GM12878 (cell line): ENCODE measurements around the gene SMIM20. TPM values are rescaled to one million over a fixed set of nuclear protein-coding genes. Genes with fewer than 3 reads are reported as not detected.

ENCODE experiments used
- BCL11A ChIP-seq: IDR thresholded peaks from 2 replicates; pipeline ENCODE4 v1.6.1; 2011; ENCODE audit warnings: low read depth, low read length
- BCLAF1 ChIP-seq: fragments of 450-650 bp; IDR thresholded peaks from 2 replicates; pipeline ENCODE4 v1.6.1; 2017; ENCODE audit warnings: antibody characterized with exemption, mild to moderate bottlenecking, moderate library complexity
- BMI1 ChIP-seq: fragments of 450-650 bp; IDR thresholded peaks from 2 replicates; pipeline ENCODE4 v1.6.1; 2016; ENCODE audit warnings: mild to moderate bottlenecking, moderate library complexity, borderline replicate concordance
- EGR1 ChIP-seq, 2 experiments: IDR thresholded peaks; 1 replicate in 1 of 2; 2 replicates in 1 of 2; pipeline ENCODE4 v1.6.1; 2011 to 2012; ENCODE audit warnings: low read depth in 2 of 2, low read length in 2 of 2, borderline replicate concordance in 1 of 2, mild to moderate bottlenecking in 1 of 2, moderate library complexity in 1 of 2
- ETV6 ChIP-seq, 2 experiments: fragments of 450-650 bp in 1 of 2; IDR thresholded peaks in 1 of 2; conservative IDR thresholded peaks in 1 of 2; 2 replicates each; pipeline ENCODE4 v1.6.1; 2014; ENCODE audit warnings: antibody characterized with exemption in 1 of 2, borderline replicate concordance in 1 of 2, low read depth in 1 of 2, mild to moderate bottlenecking in 1 of 2, moderate library complexity in 1 of 2
- GATAD2B ChIP-seq: fragments of 450-650 bp; conservative IDR thresholded peaks from 2 replicates; pipeline ENCODE4 v1.6.1; 2017; ENCODE audit warnings: low read depth, mild to moderate bottlenecking, moderate library complexity
- IKZF1 ChIP-seq: fragments of 450-650 bp; conservative IDR thresholded peaks from 2 replicates; pipeline ENCODE4 v1.6.1; 2017; ENCODE audit warnings: antibody characterized with exemption, mild to moderate bottlenecking
- MEF2B ChIP-seq: fragments of 450-650 bp; IDR thresholded peaks from 2 replicates; pipeline ENCODE4 v1.6.1; 2018; ENCODE audit warnings: mild to moderate bottlenecking, moderate library complexity; ENCODE audit not compliant: partially characterized antibody, poor library complexity, severe bottlenecking
- MTA2 ChIP-seq: fragments of 450-650 bp; IDR thresholded peaks from 2 replicates; pipeline ENCODE4 v1.6.1; 2016; ENCODE audit warnings: low read depth, mild to moderate bottlenecking, moderate library complexity
- NFXL1 ChIP-seq: fragments of 450-650 bp; IDR thresholded peaks from 2 replicates; pipeline ENCODE4 v1.6.1; 2017; ENCODE audit warnings: antibody characterized with exemption, mild to moderate bottlenecking, borderline replicate concordance
- NR2F1 ChIP-seq: fragments of 450-650 bp; conservative IDR thresholded peaks from 2 replicates; pipeline ENCODE4 v1.6.1; 2017; ENCODE audit warnings: mild to moderate bottlenecking
- POU2F2 ChIP-seq: IDR thresholded peaks from 3 replicates; pipeline ENCODE4 v1.6.1; 2011; ENCODE audit warnings: low read depth, mild to moderate bottlenecking, low read length, borderline replicate concordance
- RUNX3 ChIP-seq: IDR thresholded peaks from 2 replicates; pipeline ENCODE4 v1.6.1; 2012; ENCODE audit warnings: low read length, inconsistent platforms
- TCF7 ChIP-seq: IDR thresholded peaks from 2 replicates; pipeline ENCODE4 v1.6.1; 2014; ENCODE audit warnings: antibody characterized with exemption, borderline replicate concordance
- YBX1 ChIP-seq: fragments of 450-650 bp; IDR thresholded peaks from 2 replicates; pipeline ENCODE4 v1.6.1; 2016; ENCODE audit warnings: antibody characterized with exemption
- ZNF592 ChIP-seq: fragments of 450-650 bp; IDR thresholded peaks from 2 replicates; pipeline ENCODE4 v1.6.1; 2017; ENCODE audit warnings: mild to moderate bottlenecking, moderate library complexity
- polyA plus RNA-seq, 11 experiments: library from polyadenylated mRNA; depleted of rRNA in 4 of 11; unstranded in 6 of 11; stranded (reverse) in 5 of 11; fragments of >200 nt; fragmentation: Nextera tagmentation in 4 of 11; fragmentation: Illumina TruSeq in 1 of 11; extraction: Ambion mirVana in 4 of 11; extraction: Trizol in 1 of 11; gene quantifications; 1 replicate in 1 of 11; 2 replicates in 10 of 11; pipeline versions ENCODE4 v1.2.1 to v1.2.3, GENCODE V29; 2011 to 2016; ENCODE audit warnings: inconsistent platforms in 2 of 11, missing spikeins in 2 of 11, low read depth in 1 of 11
- total RNA-seq, 4 experiments: library from RNA; depleted of rRNA in 3 of 4; stranded (reverse); fragments of >200 nt in 3 of 4; fragmentation: Illumina TruSeq in 1 of 4; extraction: Trizol in 1 of 4; gene quantifications; 2 replicates each; pipeline versions ENCODE4 v1.2.1 to v1.2.3, GENCODE V29; 2013 to 2021
- TF ChIP-seq, protein P1 (sequence below): IDR thresholded peaks from 2 replicates; pipeline ENCODE4 v1.6.1; 2012; ENCODE audit warnings: low read depth, low read length, improper control_type of control experiment
- TF ChIP-seq, protein P2 (sequence below): fragments of 150-350 bp; IDR thresholded peaks from 2 replicates; pipeline ENCODE4 v1.6.1; 2014; ENCODE audit warnings: mild to moderate bottlenecking, low read depth, low read length
- TF ChIP-seq, protein P3 (sequence below): fragments of 450-650 bp; IDR thresholded peaks from 2 replicates; pipeline ENCODE4 v1.6.1; 2016; ENCODE audit warnings: mild to moderate bottlenecking

The SMIM20 gene
- total and polyA plus RNA-seq, 10 of the 15 experiments (the other 5 are each of a cell fraction or from before 2014, with no cell fraction given): 17.3 to 38.0 (median 28.8) TPM

- TF ChIP-seq, protein P1, sequence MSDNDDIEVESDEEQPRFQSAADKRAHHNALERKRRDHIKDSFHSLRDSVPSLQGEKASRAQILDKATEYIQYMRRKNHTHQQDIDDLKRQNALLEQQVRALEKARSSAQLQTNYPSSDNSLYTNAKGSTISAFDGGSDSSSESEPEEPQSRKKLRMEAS: no peak
- TF ChIP-seq BCLAF1 (no peak), MTA2 (peak; percentile 94), POU2F2 (peak; percentile 54; the same call in 1 of the 3 replicates), ZNF592 (no peak), EGR1 (IDR thresholded peaks at IDR 0.05; ENCODE audit: borderline replicate concordance in 1 of 2, low read depth in 2 of 2, low read length in 2 of 2) (no peak), ETV6 (conservative IDR thresholded peaks at IDR 0.05 in 1 of 2, IDR thresholded peaks at IDR 0.05 in 1 of 2; ENCODE audit: borderline replicate concordance in 1 of 2, low read depth in 1 of 2) (peak in 1 of 2 experiments; percentile 71; a peak in 1 of 4 replicates), NR2F1 (peak; percentile 77), BMI1 (peak; percentile 64), NFXL1 (no peak), MEF2B (peak; percentile 90), YBX1 (no peak), RUNX3 (peak; percentile 79), IKZF1 (peak; percentile 88), TCF7 (0 out of 2 replicates have a peak, but pooled peaks have one; percentile 38), BCL11A (peak; percentile 96), GATAD2B (peak; percentile 40; the same call in 1 of the 2 replicates)
- TF ChIP-seq, protein P2, sequence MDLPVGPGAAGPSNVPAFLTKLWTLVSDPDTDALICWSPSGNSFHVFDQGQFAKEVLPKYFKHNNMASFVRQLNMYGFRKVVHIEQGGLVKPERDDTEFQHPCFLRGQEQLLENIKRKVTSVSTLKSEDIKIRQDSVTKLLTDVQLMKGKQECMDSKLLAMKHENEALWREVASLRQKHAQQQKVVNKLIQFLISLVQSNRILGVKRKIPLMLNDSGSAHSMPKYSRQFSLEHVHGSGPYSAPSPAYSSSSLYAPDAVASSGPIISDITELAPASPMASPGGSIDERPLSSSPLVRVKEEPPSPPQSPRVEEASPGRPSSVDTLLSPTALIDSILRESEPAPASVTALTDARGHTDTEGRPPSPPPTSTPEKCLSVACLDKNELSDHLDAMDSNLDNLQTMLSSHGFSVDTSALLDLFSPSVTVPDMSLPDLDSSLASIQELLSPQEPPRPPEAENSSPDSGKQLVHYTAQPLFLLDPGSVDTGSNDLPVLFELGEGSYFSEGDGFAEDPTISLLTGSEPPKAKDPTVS: no peak
- TF ChIP-seq, protein P3, sequence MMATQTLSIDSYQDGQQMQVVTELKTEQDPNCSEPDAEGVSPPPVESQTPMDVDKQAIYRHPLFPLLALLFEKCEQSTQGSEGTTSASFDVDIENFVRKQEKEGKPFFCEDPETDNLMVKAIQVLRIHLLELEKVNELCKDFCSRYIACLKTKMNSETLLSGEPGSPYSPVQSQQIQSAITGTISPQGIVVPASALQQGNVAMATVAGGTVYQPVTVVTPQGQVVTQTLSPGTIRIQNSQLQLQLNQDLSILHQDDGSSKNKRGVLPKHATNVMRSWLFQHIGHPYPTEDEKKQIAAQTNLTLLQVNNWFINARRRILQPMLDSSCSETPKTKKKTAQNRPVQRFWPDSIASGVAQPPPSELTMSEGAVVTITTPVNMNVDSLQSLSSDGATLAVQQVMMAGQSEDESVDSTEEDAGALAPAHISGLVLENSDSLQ: peak; percentile 38; the same call in 1 of the 2 replicates
Observed at GRCh38 chr4:25938787-25939186, 24.8 kb downstream of the SMIM20 start (continued).
